GM12878 (cell line): Measurements from ENCODE around the gene CWF19L1. TPM values are rescaled to one million over a fixed set of nuclear protein-coding genes. Genes with fewer than 3 reads are reported as not detected.

ENCODE experiments used
- ATF3 ChIP-seq: IDR thresholded peaks from 2 replicates; pipeline ENCODE4 v1.6.1; 2011; ENCODE audit warnings: low read depth, mild to moderate bottlenecking, low read length, moderate library complexity, borderline replicate concordance; ENCODE audit errors: extremely low read depth
- E2F8 ChIP-seq: fragments of 450-650 bp; IDR thresholded peaks from 2 replicates; pipeline ENCODE4 v1.6.1; 2018; ENCODE audit warnings: mild to moderate bottlenecking, low read depth, moderate library complexity; ENCODE audit not compliant: partially characterized antibody
- EP300 ChIP-seq, 2 experiments: fragments of 150-350 bp in 1 of 2; IDR thresholded peaks; 2 replicates each; pipeline ENCODE4 v1.6.1; 2011 to 2012; ENCODE audit warnings: low read depth in 2 of 2, low read length in 2 of 2, borderline replicate concordance in 1 of 2, improper control_type of control experiment in 1 of 2, inconsistent platforms in 1 of 2; ENCODE audit not compliant: control insufficient read depth in 1 of 2
- HDGF ChIP-seq: fragments of 450-650 bp; IDR thresholded peaks from 2 replicates; pipeline ENCODE4 v1.6.1; 2016; ENCODE audit warnings: antibody characterized with exemption
- IKZF2 ChIP-seq, 2 experiments: fragments of 450-650 bp; IDR thresholded peaks; 2 replicates each; pipeline ENCODE4 v1.6.1; 2017; ENCODE audit warnings: mild to moderate bottlenecking in 2 of 2, moderate library complexity in 2 of 2
- KAT2A ChIP-seq: conservative IDR thresholded peaks from 2 replicates; pipeline ENCODE4 v1.6.1; 2011; ENCODE audit warnings: low read depth, low read length; ENCODE audit not compliant: control insufficient read depth
- MLLT1 ChIP-seq: fragments of 450-650 bp; IDR thresholded peaks from 2 replicates; pipeline ENCODE4 v1.6.1; 2016; ENCODE audit warnings: mild to moderate bottlenecking
- NFYA ChIP-seq: IDR thresholded peaks from 2 replicates; pipeline ENCODE4 v1.6.1; 2011; ENCODE audit warnings: low read depth, mild to moderate bottlenecking, low read length, improper control_type of control experiment, borderline replicate concordance
- NFYB ChIP-seq: IDR thresholded peaks from 2 replicates; pipeline ENCODE4 v1.6.1; 2011; ENCODE audit warnings: low read depth, mild to moderate bottlenecking, low read length, improper control_type of control experiment, moderate library complexity; ENCODE audit not compliant: insufficient read depth
- PAX5 ChIP-seq: IDR thresholded peaks from 2 replicates; pipeline ENCODE4 v1.6.1; 2011; ENCODE audit warnings: low read depth, low read length, borderline replicate concordance
- ZBTB33 ChIP-seq: fragments of 450-650 bp; IDR thresholded peaks from 2 replicates; pipeline ENCODE4 v1.6.1; 2017; ENCODE audit warnings: mild to moderate bottlenecking
- polyA plus RNA-seq, 11 experiments: library from polyadenylated mRNA; depleted of rRNA in 4 of 11; unstranded in 6 of 11; stranded (reverse) in 5 of 11; fragments of >200 nt; fragmentation: Nextera tagmentation in 4 of 11; fragmentation: Illumina TruSeq in 1 of 11; extraction: Ambion mirVana in 4 of 11; extraction: Trizol in 1 of 11; gene quantifications; 1 replicate in 1 of 11; 2 replicates in 10 of 11; pipeline versions ENCODE4 v1.2.1 to v1.2.3, GENCODE V29; 2011 to 2016; ENCODE audit warnings: inconsistent platforms in 2 of 11, missing spikeins in 2 of 11, low read depth in 1 of 11
- total RNA-seq, 4 experiments: library from RNA; depleted of rRNA in 3 of 4; stranded (reverse); fragments of >200 nt in 3 of 4; fragmentation: Illumina TruSeq in 1 of 4; extraction: Trizol in 1 of 4; gene quantifications; 2 replicates each; pipeline versions ENCODE4 v1.2.1 to v1.2.3, GENCODE V29; 2013 to 2021

Gene CWF19L1
- total and polyA plus RNA-seq, 10 of the 15 experiments (the other 5 are each of a cell fraction or from before 2014, with no cell fraction given), result 30.2 to 51.7 (median 38.1) TPM

GRCh38 chr10:100229819-100230422 is 37.5 kb downstream of the CWF19L1 start (continued):
- TF ChIP-seq HDGF (no peak), EP300 (IDR thresholded peaks at IDR 0.05; ENCODE audit: borderline replicate concordance in 1 of 2, control insufficient read depth in 1 of 2, low read depth in 2 of 2, low read length in 2 of 2) (no peak), ZBTB33 (no peak), NFYB (no peak), KAT2A (no peak), NFYA (no peak), PAX5 (no peak), ATF3 (no peak), MLLT1 (peak; percentile 99), IKZF2 (IDR thresholded peaks at IDR 0.05) (peak; percentile 19 to 52; a peak in 1 of 4 replicates), E2F8 (no peak)
